ENCODE data around the gene PARM1. TPM values are rescaled to one million over a fixed set of nuclear protein-coding genes. Genes with fewer than 3 reads are reported as not detected.

The PARM1 gene
- total RNA-seq, 1 donor from 2014 or later, result 1.6 TPM

GRCh38 chr4:74930162-74930561 is 2.8 kb upstream of the PARM1 start:
- Histone ChIP-seq H3K4me2 (no peak overlapping the region), H3K4me1 (peaks cover 8% of the 10 kb centered on the region)
- peaks cover 24% of the 10 kb centered on the region for H3K27me3 Mint-ChIP-seq (ENCODE audit: insufficient read depth, low read depth)

GRCh38 chr4:74931376-74931775 is 1.5 kb upstream of the PARM1 start:
- Mint-ChIP-seq H3K27ac (peak overlapping the region; percentile 47), H3K36me3 (peaks cover 2% of the 10 kb centered on the region), H3K4me3 (peak overlapping the region; percentile 67), H3K4me1 (peaks cover 31% of the 10 kb centered on the region), H3K27me3 (ENCODE audit: insufficient read depth, low read depth) (peaks cover 21% of the 10 kb centered on the region), H3K9me3 (no peaks in the 10 kb centered on the region)
- Histone ChIP-seq H2AFZ (replicated peaks) (no peak overlapping the region), H3K4me3 (no peak overlapping the region), H3K9me3 (ENCODE audit: low read depth) (no peaks in the 10 kb centered on the region), H3K27ac (no peak overlapping the region), H4K20me1 (ENCODE audit: low read depth) (peaks cover 5% of the 10 kb centered on the region), H3K4me2 (no peak overlapping the region), H3K4me1 (peaks cover 10% of the 10 kb centered on the region), H3K36me3 (no peaks in the 10 kb centered on the region), H3K9ac (no peak overlapping the region), H3K79me2 (ENCODE audit: low read depth) (no peaks in the 10 kb centered on the region), H3F3A (ENCODE audit: low read depth) (peaks cover 14% of the 10 kb centered on the region), H3K27me3 (peaks cover 44% of the 10 kb centered on the region)
- TF ChIP-seq EZH2phosphoT487 (IDR thresholded peaks at IDR 0.05) (no peak), CTCF (IDR thresholded peaks at IDR 0.05) (no peak), EZH2 (IDR thresholded peaks at IDR 0.05) (no peak)
- DNase-seq (ENCODE audit: low spot score), result no peak

More at GRCh38 chr4:74930162-74930561, 2.8 kb upstream of the PARM1 start:
- Mint-ChIP-seq H3K27ac (no peak overlapping the region), H3K9me3 (no peaks in the 10 kb centered on the region), H3K4me1 (peaks cover 28% of the 10 kb centered on the region), H3K36me3 (no peaks in the 10 kb centered on the region), H3K4me3 (no peak overlapping the region)
- Histone ChIP-seq H3K36me3 (no peaks in the 10 kb centered on the region), H2AFZ (replicated peaks) (no peak overlapping the region), H3K79me2 (ENCODE audit: low read depth) (no peaks in the 10 kb centered on the region), H3F3A (ENCODE audit: low read depth) (peaks cover 14% of the 10 kb centered on the region), H4K20me1 (ENCODE audit: low read depth) (peaks cover 5% of the 10 kb centered on the region), H3K27me3 (peaks cover 34% of the 10 kb centered on the region), H3K9ac (no peak overlapping the region), H3K4me3 (no peak overlapping the region), H3K9me3 (ENCODE audit: low read depth) (no peaks in the 10 kb centered on the region), H3K27ac (no peak overlapping the region)
- DNase-seq (ENCODE audit: low spot score), result no peak
- TF ChIP-seq EZH2phosphoT487 (IDR thresholded peaks at IDR 0.05) (no peak), EZH2 (IDR thresholded peaks at IDR 0.05) (no peak), CTCF (IDR thresholded peaks at IDR 0.05) (no peak)

GRCh38 chr4:74932010-74932409 is 906 bp upstream of the PARM1 start:
- Mint-ChIP-seq H3K27ac (no peak overlapping the region), H3K4me1 (peaks cover 33% of the 10 kb centered on the region), H3K36me3 (peaks cover 7% of the 10 kb centered on the region), H3K4me3 (peak overlapping the region; percentile 67), H3K27me3 (ENCODE audit: insufficient read depth, low read depth) (peaks cover 21% of the 10 kb centered on the region), H3K9me3 (no peaks in the 10 kb centered on the region)
- H3K36me3 ChIP-seq, result no peaks in the 10 kb centered on the region
- H3K9ac ChIP-seq, result no peak overlapping the region
- TF ChIP-seq CTCF (IDR thresholded peaks at IDR 0.05), result no peak
- TF ChIP-seq EZH2 (IDR thresholded peaks at IDR 0.05), result no peak
- TF ChIP-seq EZH2phosphoT487 (IDR thresholded peaks at IDR 0.05), result no peak
- no peaks in the 10 kb centered on the region for H3K9me3 ChIP-seq (ENCODE audit: low read depth)
- DNase-seq (ENCODE audit: low spot score), result no peak
- H3K4me3 ChIP-seq, result no peak overlapping the region
- peaks cover 49% of the 10 kb centered on the region for H3K27me3 ChIP-seq
- no peak overlapping the region for H3K27ac ChIP-seq
- no peak overlapping the region for H3K4me2 ChIP-seq
- H3K4me1 ChIP-seq, result peaks cover 10% of the 10 kb centered on the region
- H3F3A ChIP-seq (ENCODE audit: low read depth), result peaks cover 14% of the 10 kb centered on the region
- no peaks in the 10 kb centered on the region for H3K79me2 ChIP-seq (ENCODE audit: low read depth)
- H2AFZ ChIP-seq (replicated peaks), result no peak overlapping the region
- peaks cover 5% of the 10 kb centered on the region for H4K20me1 ChIP-seq (ENCODE audit: low read depth)
